Neural progenitor cell (in vitro differentiated cells): ENCODE data around the gene SCRN1. TPM values are rescaled to one million over a fixed set of nuclear protein-coding genes. Genes with fewer than 3 reads are reported as not detected.

Source experiments
- DNase-seq: peaks from one replicate; pipeline ENCODE4 v3.0.0-alpha.2; 2016; ENCODE audit warnings: low spot score
- H2AFZ ChIP-seq: fragments of 200-600 bp; sonication (generic); replicated peaks from 2 replicates; pipeline ENCODE4 v1.6.1; 2016; ENCODE audit warnings: antibody characterized with exemption
- H3F3A ChIP-seq: fragments of 200-600 bp; sonication (generic); 2 replicates; pipeline ENCODE4 v1.6.1; 2016; ENCODE audit warnings: antibody characterized with exemption, low read depth
- H3K27ac ChIP-seq: fragments of 200-600 bp; sonication (generic); 2 replicates; pipeline ENCODE4 v1.5.1; 2016; ENCODE audit warnings: mild to moderate bottlenecking
- H3K27me3 ChIP-seq: fragments of 200-600 bp; sonication (generic); 2 replicates; pipeline ENCODE4 v1.6.1; 2016; ENCODE audit warnings: mild to moderate bottlenecking, moderate library complexity
- H3K36me3 ChIP-seq: fragments of 200-600 bp; sonication (generic); 2 replicates; pipeline ENCODE4 v1.5.1; 2016
- H3K4me1 ChIP-seq: fragments of 200-600 bp; sonication (generic); 2 replicates; pipeline ENCODE4 v1.6.1; 2016; ENCODE audit warnings: mixed run types
- H3K4me2 ChIP-seq: fragments of 200-600 bp; sonication (generic); 2 replicates; pipeline ENCODE4 v1.6.1; 2016
- H3K4me3 ChIP-seq: fragments of 200-600 bp; sonication (generic); 2 replicates; pipeline ENCODE4 v1.5.1; 2016
- H3K79me2 ChIP-seq: fragments of 200-600 bp; sonication (generic); 2 replicates; pipeline ENCODE4 v1.6.1; 2016; ENCODE audit warnings: low read depth
- H3K9ac ChIP-seq: fragments of 200-600 bp; sonication (generic); 2 replicates; pipeline ENCODE4 v1.6.1; 2016
- H3K9me3 ChIP-seq: fragments of 200-600 bp; sonication (generic); 2 replicates; pipeline ENCODE4 v1.5.1; 2016; ENCODE audit warnings: low read depth
- H4K20me1 ChIP-seq: fragments of 200-600 bp; sonication (generic); 2 replicates; pipeline ENCODE4 v1.6.1; 2016; ENCODE audit warnings: low read depth
- H3K27ac Mint-ChIP-seq: 3 replicates; pipeline ENCODE4 v1.8.0; 2021; ENCODE audit warnings: mixed read lengths
- H3K27me3 Mint-ChIP-seq: 2 replicates; pipeline ENCODE4 v1.8.0; 2022; ENCODE audit warnings: low read depth, mild to moderate bottlenecking, inconsistent platforms, moderate library complexity, mixed read lengths; ENCODE audit not compliant: insufficient read depth
- H3K36me3 Mint-ChIP-seq: 3 replicates; pipeline ENCODE4 v1.8.0; 2021; ENCODE audit warnings: mixed read lengths
- H3K4me1 Mint-ChIP-seq: 3 replicates; pipeline ENCODE4 v1.8.0; 2021; ENCODE audit warnings: mixed read lengths
- H3K4me3 Mint-ChIP-seq: 3 replicates; pipeline ENCODE4 v1.8.0; 2021; ENCODE audit warnings: mild to moderate bottlenecking, moderate library complexity, mixed read lengths
- H3K9me3 Mint-ChIP-seq: 3 replicates; pipeline ENCODE4 v1.8.0; 2020; ENCODE audit warnings: mixed read lengths
- CTCF ChIP-seq: fragments of 200-600 bp; sonication (generic); IDR thresholded peaks from 2 replicates; pipeline ENCODE4 v1.5.1; 2017; ENCODE audit warnings: antibody characterized with exemption, mild to moderate bottlenecking
- EZH2 ChIP-seq: fragments of 200-600 bp; sonication (generic); IDR thresholded peaks from 2 replicates; pipeline ENCODE4 v1.6.1; 2017; ENCODE audit warnings: antibody characterized with exemption, mild to moderate bottlenecking, moderate library complexity
- EZH2phosphoT487 ChIP-seq: fragments of 200-600 bp; sonication (generic); IDR thresholded peaks from 2 replicates; pipeline ENCODE4 v1.6.1; 2017; ENCODE audit warnings: antibody characterized with exemption
- small RNA-seq: library from RNA; depleted of rRNA; stranded (forward); fragments of <200 nt; gene quantifications from one replicate; pipeline ENCODE3, GENCODE V24; 2015
- total RNA-seq: library from RNA; depleted of rRNA; stranded (reverse); fragments of >200 nt; gene quantifications from 2 replicates; pipeline ENCODE4 v1.2.3, GENCODE V29; 2015; ENCODE audit warnings: low replicate concordance

SCRN1 gene
- total RNA-seq, 1 donor from 2014 or later = 106 TPM

GRCh38 chr7:29871787-29872398, 117.7 kb downstream of the SCRN1 start:
- H3K4me3 ChIP-seq = no peak overlapping the region
- Mint-ChIP-seq H3K4me3 (no peak overlapping the region), H3K27me3 (no peaks in the 10 kb centered on the region), H3K36me3 (no peaks in the 10 kb centered on the region), H3K4me1 (peaks cover 5% of the 10 kb centered on the region), H3K27ac (no peak overlapping the region), H3K9me3 (no peaks in the 10 kb centered on the region)
- no peaks in the 10 kb centered on the region for H3K79me2 ChIP-seq
- no peaks in the 10 kb centered on the region for H3F3A ChIP-seq
- no peaks in the 10 kb centered on the region for H4K20me1 ChIP-seq
- DNase-seq = no peak
- no peaks in the 10 kb centered on the region for H3K9me3 ChIP-seq
- no peak overlapping the region for H3K27ac ChIP-seq
- H3K4me1 ChIP-seq = peaks cover 3% of the 10 kb centered on the region
- no peaks in the 10 kb centered on the region for H3K36me3 ChIP-seq
- H3K9ac ChIP-seq = no peak overlapping the region
- H2AFZ ChIP-seq = no peak overlapping the region
- no peak overlapping the region for H3K4me2 ChIP-seq
- no peak for TF ChIP-seq CTCF
- TF ChIP-seq EZH2 = no peak
- TF ChIP-seq EZH2phosphoT487 = no peak
- no peaks in the 10 kb centered on the region for H3K27me3 ChIP-seq

Small RNA genes within 50 kb of the gene (small RNA-seq; reads per million reads assigned to genes)
- gene RF01210 = not detected

Other genes with a start within 250 kb of the SCRN1 start
- gene WIPF3, start 183.3 kb downstream of the SCRN1 start, total RNA-seq = 5.2 and 5.5 TPM in 2 replicates
- gene FKBP14, start 36.9 kb upstream of the SCRN1 start, total RNA-seq = 4.0 and 4.5 TPM in 2 replicates
- gene PLEKHA8, start 38.6 kb upstream of the SCRN1 start, total RNA-seq = 53.5 and 62.7 TPM in 2 replicates
- gene MTURN, start 145.2 kb upstream of the SCRN1 start, total RNA-seq = 12.6 and 18.0 TPM in 2 replicates